BJ (cell line): ENCODE data around the gene INKA1. TPM values are rescaled to one million over a fixed set of nuclear protein-coding genes. Genes with fewer than 3 reads are reported as not detected.

Source experiments
- CTCF ChIA-PET: fragments of 350-600 bp; formaldehyde crosslinking; extraction: SDS; loops from one replicate; lab custom pipeline; 2021; ENCODE audit warnings: antibody characterized with exemption, inconsistent platforms; lab: Yijun Ruan, JAX
- POLR2A ChIA-PET: fragments of 300-600 bp; sonication (Branson Sonifier 250); formaldehyde crosslinking; extraction: SDS; loops from one replicate; lab custom pipeline; 2021; ENCODE audit warnings: antibody characterized with exemption; lab: Charles Lee
- DNase-seq: peaks from one replicate; pipeline ENCODE4 v3.0.0-alpha.2; 2011; ENCODE audit warnings: low read depth
- H3K27me3 ChIP-seq: 2 replicates; pipeline ENCODE4 v1.6.0; 2011; ENCODE audit warnings: low read length; ENCODE audit not compliant: control insufficient read depth, insufficient read depth
- H3K36me3 ChIP-seq: 2 replicates; pipeline ENCODE4 v1.5.1; 2011; ENCODE audit warnings: low read length; ENCODE audit not compliant: control insufficient read depth, insufficient read depth
- H3K4me3 ChIP-seq: 2 replicates; pipeline ENCODE4 v1.5.1; 2011; ENCODE audit warnings: low read depth, mild to moderate bottlenecking, control low read depth, low read length
- CTCF ChIP-seq: IDR thresholded peaks from 2 replicates; pipeline ENCODE4 v1.5.1; 2011; ENCODE audit warnings: low read depth, mild to moderate bottlenecking, control low read depth, inconsistent platforms, low read length, moderate library complexity; ENCODE audit not compliant: insufficient read depth
- polyA minus RNA-seq: library from RNA; depleted of rRNA, polyadenylated mRNA; stranded (reverse); fragments of >200 nt; gene quantifications from 2 replicates; pipeline ENCODE4 v1.2.3, GENCODE V29; 2011; rRNA and poly(A)+ RNA removed
- polyA plus RNA-seq: library from polyadenylated mRNA; depleted of rRNA; stranded (reverse); fragments of >200 nt; gene quantifications from 2 replicates; pipeline ENCODE4 v1.2.3, GENCODE V29; 2011; rRNA removed

The INKA1 gene
- polyA plus RNA-seq (3.1 and 4.4 TPM in 2 replicates), polyA minus RNA-seq (2.2 and 4.3 TPM in 2 replicates)

- POLR2A ChIA-PET = interaction anchor here (0.6 to 2.1 kb wide), 3 partner anchors 17 to 1356 kb away, joined by 3 to 8 read pairs (median 5); partner anchors contain the start of genes ATRIP and IP6K1
- H3K36me3 ChIP-seq = no peaks in the 10 kb centered on the region; the same call in 1 of the 2 replicates
- H3K4me3 ChIP-seq = peak within 1 kb of the TSS; percentile 79
- TF ChIP-seq CTCF = peak; percentile 92
- CTCF ChIA-PET = interaction anchor here (0.7 to 13.4 kb wide), 37 partner anchors 10 to 388 kb away, joined by 3 to 287 read pairs (median 4); partner anchors contain the start of genes GMPPB, IP6K1, RBM5 and TRAIP
- no peak for DNase-seq
- no peaks in the 10 kb centered on the region for H3K27me3 ChIP-seq
Measured at GRCh38 chr3:49802719-49803464, at the start of gene INKA1. Gene INKA1, plus strand, starts transcription at chr3:49803261. Its CDS starts 132 bp downstream, at chr3:49803393.

GRCh38 chr3:49754536-49754935 is 48.5 kb upstream of the INKA1 start:
- POLR2A ChIA-PET = no interaction called here
- peaks cover under 1% of the 10 kb centered on the region; the same call in 1 of the 2 replicates for H3K36me3 ChIP-seq
- no peak overlapping the region for H3K4me3 ChIP-seq
- no peak for DNase-seq
- TF ChIP-seq CTCF = no peak
- CTCF ChIA-PET = interaction anchor here (0.6 kb wide), 1 partner anchor 52 kb away, joined by 3 read pairs; no protein-coding TSS in a partner anchor
- H3K27me3 ChIP-seq = no peaks in the 10 kb centered on the region

- Histone ChIP-seq H3K27me3 (no peaks in the 10 kb centered on the region), H3K36me3 (peaks cover 2% of the 10 kb centered on the region; the same call in 1 of the 2 replicates), H3K4me3 (no peak overlapping the region)
- TF ChIP-seq CTCF = no peak
- ChIA-PET CTCF (no interaction called here), POLR2A (no interaction called here)
- no peak for DNase-seq
Measured at GRCh38 chr3:49756036-49756435, 47.0 kb upstream of the INKA1 start.

- no peak for DNase-seq
- ChIA-PET POLR2A (no interaction called here), CTCF (interaction anchor here (0.8 to 1.1 kb wide), 2 partner anchors 45 to 47 kb away, joined by 3 read pairs; no protein-coding TSS in a partner anchor)
- TF ChIP-seq CTCF = no peak
- Histone ChIP-seq H3K4me3 (no peak overlapping the region), H3K27me3 (no peaks in the 10 kb centered on the region), H3K36me3 (peaks cover 2% of the 10 kb centered on the region; the same call in 1 of the 2 replicates)
Measured at GRCh38 chr3:49757197-49757596, 45.9 kb upstream of the INKA1 start.

GRCh38 chr3:49759226-49759625 is 43.8 kb upstream of the INKA1 start:
- peaks cover 2% of the 10 kb centered on the region; the same call in 1 of the 2 replicates for H3K36me3 ChIP-seq
- POLR2A ChIA-PET = no interaction called here
- no peaks in the 10 kb centered on the region for H3K27me3 ChIP-seq
- CTCF ChIA-PET = no interaction called here
- TF ChIP-seq CTCF = no peak
- DNase-seq = no peak
- H3K4me3 ChIP-seq = no peak overlapping the region
